HepG2 (cell line): ENCODE measurements around the gene SYNJ2. TPM values are rescaled to one million over a fixed set of nuclear protein-coding genes. Genes with fewer than 3 reads are reported as not detected.

Experiments used
- EED ChIP-seq: sonication (generic); formaldehyde crosslinking; IDR thresholded peaks from 2 replicates; pipeline ENCODE4 v1.5.0; 2020; ENCODE audit warnings: mild to moderate bottlenecking, missing genetic modification reagents
- FLYWCH1 ChIP-seq: sonication (generic); formaldehyde crosslinking; IDR thresholded peaks from 2 replicates; pipeline ENCODE4 v1.8.1; 2023; ENCODE audit warnings: mild to moderate bottlenecking, missing genetic modification reagents
- GABPA ChIP-seq, 2 experiments: IDR thresholded peaks; 2 replicates each; pipeline ENCODE4 v1.6.1; 2011 to 2016; ENCODE audit warnings: low read depth in 2 of 2, low read length in 1 of 2, missing biosample characterization in 1 of 2, missing genetic modification characterization in 1 of 2
- GPN1 ChIP-seq: sonication (generic); formaldehyde crosslinking; IDR thresholded peaks from 2 replicates; pipeline ENCODE4 v1.5.1; 2020; ENCODE audit warnings: missing genetic modification reagents, borderline replicate concordance
- HMG20A ChIP-seq: IDR thresholded peaks from 2 replicates; pipeline ENCODE4 v1.6.1; 2016; ENCODE audit warnings: borderline replicate concordance
- HMG20B ChIP-seq: conservative IDR thresholded peaks from 2 replicates; pipeline ENCODE4 v1.6.1; 2016; ENCODE audit warnings: missing genetic modification reagents, missing compliant biosample characterization
- IKZF4 ChIP-seq: sonication (generic); formaldehyde crosslinking; IDR thresholded peaks from 2 replicates; pipeline ENCODE4 v1.5.1; 2020; ENCODE audit warnings: borderline replicate concordance, mild to moderate bottlenecking, low read depth, missing genetic modification reagents; ENCODE audit errors: not compliant biosample characterization
- KDM3A ChIP-seq: IDR thresholded peaks from 2 replicates; pipeline ENCODE4 v1.6.1; 2018; ENCODE audit warnings: low read depth, missing compliant biosample characterization
- MATR3 ChIP-seq: sonication (generic); formaldehyde crosslinking; IDR thresholded peaks from 2 replicates; pipeline ENCODE4 v1.4.0; 2020; ENCODE audit warnings: missing genetic modification reagents
- NFE2 ChIP-seq: sonication (generic); formaldehyde crosslinking; IDR thresholded peaks from 2 replicates; pipeline ENCODE4 v1.4.0; 2020; ENCODE audit warnings: missing genetic modification reagents
- NFIC ChIP-seq: IDR thresholded peaks from 2 replicates; pipeline ENCODE4 v1.6.1; 2012; ENCODE audit warnings: mild to moderate bottlenecking, low read length, inconsistent platforms
- NR2F1 ChIP-seq, 2 experiments: fragments of 450-650 bp in 1 of 2; formaldehyde crosslinking in 1 of 2; IDR thresholded peaks; 2 replicates each; pipeline versions ENCODE4 v1.5.0 to v1.6.1; 2016 to 2020; ENCODE audit warnings: mild to moderate bottlenecking in 1 of 2, missing compliant biosample characterization in 1 of 2, missing genetic modification reagents in 1 of 2, moderate library complexity in 1 of 2
- PHB2 ChIP-seq: fragments of 450-650 bp; IDR thresholded peaks from 2 replicates; pipeline ENCODE4 v1.6.1; 2018; ENCODE audit not compliant: partially characterized antibody
- SP1 ChIP-seq, 2 experiments: fragments of 450-650 bp in 1 of 2; sonication (generic) in 1 of 2; formaldehyde crosslinking in 1 of 2; IDR thresholded peaks; 2 replicates each; pipeline versions ENCODE4 v1.4.0 to v1.6.1; 2016 to 2020; ENCODE audit warnings: missing genetic modification reagents in 1 of 2
- SRSF9 ChIP-seq: fragments of 200-400 bp; formaldehyde crosslinking; IDR thresholded peaks from 2 replicates; pipeline ENCODE4 v1.6.1; 2018; ENCODE audit warnings: borderline replicate concordance, mild to moderate bottlenecking, low read depth, low read length; ENCODE audit not compliant: insufficient read depth, poor library complexity, severe bottlenecking
- XRCC5 ChIP-seq: fragments of 200-400 bp; formaldehyde crosslinking; optimal IDR thresholded peaks from 2 replicates; pipeline ENCODE3; 2017; ENCODE audit warnings: mild to moderate bottlenecking, low read length
- ZFP36 ChIP-seq: fragments of 150-350 bp; IDR thresholded peaks from 2 replicates; pipeline ENCODE4 v1.6.1; 2018; ENCODE audit warnings: borderline replicate concordance, low read length, low read depth; ENCODE audit not compliant: partially characterized antibody
- ZFP62 ChIP-seq: sonication (generic); formaldehyde crosslinking; IDR thresholded peaks from 2 replicates; pipeline ENCODE4 v1.4.0; 2020; ENCODE audit warnings: missing genetic modification reagents
- ZNF138 ChIP-seq: sonication (generic); formaldehyde crosslinking; IDR thresholded peaks from 2 replicates; pipeline ENCODE4 v1.5.0; 2020; ENCODE audit warnings: mild to moderate bottlenecking, low read depth, missing genetic modification reagents
- ZNF441 ChIP-seq: sonication (generic); formaldehyde crosslinking; IDR thresholded peaks from 2 replicates; pipeline ENCODE4 v1.7.0; 2021; ENCODE audit warnings: missing genetic modification reagents, borderline replicate concordance
- ZNF547 ChIP-seq: sonication (generic); formaldehyde crosslinking; IDR thresholded peaks from 2 replicates; pipeline ENCODE4 v1.5.1; 2020; ENCODE audit warnings: mild to moderate bottlenecking, missing genetic modification reagents
- ZNF564 ChIP-seq: sonication (generic); formaldehyde crosslinking; IDR thresholded peaks from 2 replicates; pipeline ENCODE4 v1.8.1; 2023; ENCODE audit warnings: mild to moderate bottlenecking, missing genetic modification reagents
- ZNF674 ChIP-seq: sonication (generic); formaldehyde crosslinking; IDR thresholded peaks from 2 replicates; pipeline ENCODE4 v1.5.0; 2020; ENCODE audit warnings: low read depth, mild to moderate bottlenecking, missing genetic modification reagents
- ZNF703 ChIP-seq: sonication (generic); formaldehyde crosslinking; IDR thresholded peaks from 2 replicates; pipeline ENCODE4 v1.5.1; 2020; ENCODE audit warnings: missing genetic modification reagents, mild to moderate bottlenecking, moderate library complexity, borderline replicate concordance
- ZNF790 ChIP-seq: sonication (generic); formaldehyde crosslinking; IDR thresholded peaks from 2 replicates; pipeline ENCODE4 v1.8.0; 2022; ENCODE audit warnings: missing genetic modification reagents, mild to moderate bottlenecking, borderline replicate concordance
- ZNF83 ChIP-seq: sonication (generic); formaldehyde crosslinking; IDR thresholded peaks from 2 replicates; pipeline ENCODE4 v1.4.0; 2020; ENCODE audit warnings: missing genetic modification reagents, mild to moderate bottlenecking, borderline replicate concordance
- polyA plus RNA-seq, 8 experiments: library from polyadenylated mRNA; depleted of rRNA in 3 of 8; stranded (reverse) in 7 of 8; unstranded in 1 of 8; fragments of >200 nt; fragmentation: Illumina TruSeq in 4 of 8; extraction: Trizol in 4 of 8; gene quantifications; 2 replicates each; pipeline versions ENCODE4 v1.2.1 to v1.2.3, GENCODE V29; 2011 to 2016; ENCODE audit warnings: low read depth in 4 of 8, missing spikeins in 1 of 8, mixed read lengths in 1 of 8; ENCODE audit not compliant: insufficient read depth in 1 of 8
- total RNA-seq, 5 experiments: library from RNA; depleted of rRNA; stranded (reverse); fragments of >200 nt; fragmentation: Illumina TruSeq; extraction: Trizol; gene quantifications; 2 replicates each; pipeline ENCODE4 v1.2.3, GENCODE V29; 2016; ENCODE audit warnings: low read depth in 1 of 5
- TF ChIP-seq, protein P1 (sequence below): sonication (generic); formaldehyde crosslinking; IDR thresholded peaks from 2 replicates; pipeline ENCODE4 v1.5.1; 2020; ENCODE audit warnings: mild to moderate bottlenecking, missing genetic modification reagents, moderate library complexity
- TF ChIP-seq, protein P2 (sequence below): sonication (generic); formaldehyde crosslinking; IDR thresholded peaks from 2 replicates; pipeline ENCODE4 v1.8.0; 2022; ENCODE audit warnings: missing genetic modification reagents, low read depth, mild to moderate bottlenecking, borderline replicate concordance
- TF ChIP-seq, protein P3 (sequence below): sonication (generic); formaldehyde crosslinking; IDR thresholded peaks from 2 replicates; pipeline ENCODE4 v1.4.0; 2020; ENCODE audit warnings: missing genetic modification reagents

Gene SYNJ2
- total and polyA plus RNA-seq, 2 of the 13 experiments (the other 11 are each of a cell fraction or from before 2014, with no cell fraction given): 39.1 to 57.6 TPM

DNA sequence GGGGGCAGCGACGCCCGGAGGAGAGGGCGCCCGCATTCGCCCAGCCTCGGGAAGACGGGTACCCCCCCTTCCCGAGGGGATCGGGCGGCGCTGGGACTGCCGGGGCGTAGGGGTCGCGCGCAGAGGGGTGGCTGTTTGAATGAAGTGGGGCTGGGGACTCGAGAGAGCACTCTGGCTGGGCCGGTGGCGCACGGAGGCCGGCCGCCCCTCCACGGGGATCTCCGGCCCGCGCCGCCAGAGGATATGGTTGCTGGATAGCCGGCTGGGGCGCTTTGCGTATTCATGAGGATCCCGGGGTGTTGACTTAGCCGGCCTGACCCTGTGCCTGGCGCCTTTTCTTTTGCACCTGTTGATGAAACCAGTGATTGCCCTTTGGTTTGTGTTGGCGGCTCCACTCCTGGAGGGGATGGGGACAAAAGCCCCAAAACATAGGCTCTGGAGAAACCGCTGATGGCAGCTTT is 469 bp downstream of the SYNJ2 start (continued):
- no peak for TF ChIP-seq ZFP62 (CRISPR knock-in tag)
- no peak for TF ChIP-seq HMG20B (CRISPR knock-in tag)
- no peak for TF ChIP-seq MATR3 (CRISPR knock-in tag)
- TF ChIP-seq XRCC5: no peak
- TF ChIP-seq, protein P1, sequence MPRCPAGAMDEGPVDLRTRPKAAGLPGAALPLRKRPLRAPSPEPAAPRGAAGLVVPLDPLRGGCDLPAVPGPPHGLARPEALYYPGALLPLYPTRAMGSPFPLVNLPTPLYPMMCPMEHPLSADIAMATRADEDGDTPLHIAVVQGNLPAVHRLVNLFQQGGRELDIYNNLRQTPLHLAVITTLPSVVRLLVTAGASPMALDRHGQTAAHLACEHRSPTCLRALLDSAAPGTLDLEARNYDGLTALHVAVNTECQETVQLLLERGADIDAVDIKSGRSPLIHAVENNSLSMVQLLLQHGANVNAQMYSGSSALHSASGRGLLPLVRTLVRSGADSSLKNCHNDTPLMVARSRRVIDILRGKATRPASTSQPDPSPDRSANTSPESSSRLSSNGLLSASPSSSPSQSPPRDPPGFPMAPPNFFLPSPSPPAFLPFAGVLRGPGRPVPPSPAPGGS (CRISPR knock-in tag): no peak
- TF ChIP-seq PHB2: no peak
- no peak for TF ChIP-seq ZNF564 (CRISPR knock-in tag)
- TF ChIP-seq GABPA (IDR thresholded peaks at IDR 0.05; ENCODE audit: low read depth, low read length): no peak
- no peak for TF ChIP-seq GABPA (CRISPR knock-in tag; IDR thresholded peaks at IDR 0.05; ENCODE audit: low read depth)
- no peak; the same call in 1 of the 2 replicates for TF ChIP-seq KDM3A
- no peak for TF ChIP-seq ZNF138
- TF ChIP-seq ZNF790 (CRISPR knock-in tag): no peak; the same call in 1 of the 2 replicates
- TF ChIP-seq SP1 (IDR thresholded peaks at IDR 0.05): no peak
- TF ChIP-seq SP1 (CRISPR knock-in tag; IDR thresholded peaks at IDR 0.05): no peak
- TF ChIP-seq ZNF703 (CRISPR knock-in tag): no peak
- no peak for TF ChIP-seq EED (CRISPR knock-in tag)
- no peak for TF ChIP-seq ZNF441 (CRISPR knock-in tag)
- no peak for TF ChIP-seq HMG20A (CRISPR knock-in tag)
- TF ChIP-seq, protein P2, sequence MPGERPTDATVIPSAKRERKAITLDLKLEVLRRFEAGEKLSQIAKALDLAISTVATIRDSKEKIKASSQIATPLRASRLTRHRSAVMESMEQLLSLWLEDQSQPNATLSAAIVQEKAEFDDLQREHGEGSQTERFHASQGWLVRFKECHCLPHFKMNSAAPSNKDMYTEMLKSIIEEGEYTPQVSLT (CRISPR knock-in tag): no peak
- no peak for TF ChIP-seq NFE2 (CRISPR knock-in tag)
- no peak; the same call in 1 of the 2 replicates for TF ChIP-seq ZNF547 (CRISPR knock-in tag)
- no peak for TF ChIP-seq SRSF9
- TF ChIP-seq NFIC: no peak
- TF ChIP-seq IKZF4: no peak
- TF ChIP-seq ZNF674 (CRISPR knock-in tag): no peak
- TF ChIP-seq, protein P3, sequence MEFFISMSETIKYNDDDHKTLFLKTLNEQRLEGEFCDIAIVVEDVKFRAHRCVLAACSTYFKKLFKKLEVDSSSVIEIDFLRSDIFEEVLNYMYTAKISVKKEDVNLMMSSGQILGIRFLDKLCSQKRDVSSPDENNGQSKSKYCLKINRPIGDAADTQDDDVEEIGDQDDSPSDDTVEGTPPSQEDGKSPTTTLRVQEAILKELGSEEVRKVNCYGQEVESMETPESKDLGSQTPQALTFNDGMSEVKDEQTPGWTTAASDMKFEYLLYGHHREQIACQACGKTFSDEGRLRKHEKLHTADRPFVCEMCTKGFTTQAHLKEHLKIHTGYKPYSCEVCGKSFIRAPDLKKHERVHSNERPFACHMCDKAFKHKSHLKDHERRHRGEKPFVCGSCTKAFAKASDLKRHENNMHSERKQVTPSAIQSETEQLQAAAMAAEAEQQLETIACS (CRISPR knock-in tag): 0 out of 2 replicates have a peak, but pooled peaks have one; percentile 47
- TF ChIP-seq NR2F1 (CRISPR knock-in tag; IDR thresholded peaks at IDR 0.05): no peak
- no peak for TF ChIP-seq FLYWCH1 (CRISPR knock-in tag)
- no peak for TF ChIP-seq ZNF83
- TF ChIP-seq ZFP36: no peak
- no peak for TF ChIP-seq GPN1 (CRISPR knock-in tag)
